UCSD-AML1 (cell line): Measurements from ENCODE around the gene CLK2.
"Not testable (repeated sequence)": the region's sequence is repeated elsewhere in the genome, so short reads cannot be mapped to it uniquely, and the experiment has no call there.

Experiments
- DNase-seq: peaks from one replicate; lab custom pipeline; 2025; ENCODE audit not compliant: unreplicated experiment; lab: John Stamatoyannopoulos, UW

The CLK2 gene

DNA sequence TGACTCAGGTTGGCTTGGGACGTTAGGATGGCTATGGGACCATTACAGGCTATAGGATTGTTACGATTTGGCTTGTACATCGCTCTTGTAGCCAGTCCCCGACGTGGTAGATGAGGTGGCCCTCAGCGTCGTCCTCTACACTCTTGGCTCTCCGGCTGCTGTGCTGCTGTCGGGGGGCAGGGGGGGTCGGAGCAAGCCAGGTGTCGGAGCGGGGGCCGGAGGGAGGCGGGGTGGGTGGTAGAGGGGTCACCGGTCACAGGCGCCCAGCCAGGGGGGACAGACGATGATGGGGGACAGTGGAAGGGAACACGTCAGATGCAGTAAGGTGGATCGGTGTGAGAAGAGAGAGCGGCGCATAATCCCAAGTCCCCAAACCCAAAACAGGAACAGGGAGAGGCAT lies 4.7 kb downstream of the CLK2 start:
- DNase-seq, result no peak

GRCh38 chr1:155267373-155267772 lies 5.9 kb downstream of the CLK2 start:
- no peak for DNase-seq

GRCh38 chr1:155266553-155266952 lies 6.8 kb downstream of the CLK2 start:
- no peak for DNase-seq

- DNase-seq, result no peak
Measured at GRCh38 chr1:155263067-155263466, 10.2 kb downstream of the CLK2 start.

DNA sequence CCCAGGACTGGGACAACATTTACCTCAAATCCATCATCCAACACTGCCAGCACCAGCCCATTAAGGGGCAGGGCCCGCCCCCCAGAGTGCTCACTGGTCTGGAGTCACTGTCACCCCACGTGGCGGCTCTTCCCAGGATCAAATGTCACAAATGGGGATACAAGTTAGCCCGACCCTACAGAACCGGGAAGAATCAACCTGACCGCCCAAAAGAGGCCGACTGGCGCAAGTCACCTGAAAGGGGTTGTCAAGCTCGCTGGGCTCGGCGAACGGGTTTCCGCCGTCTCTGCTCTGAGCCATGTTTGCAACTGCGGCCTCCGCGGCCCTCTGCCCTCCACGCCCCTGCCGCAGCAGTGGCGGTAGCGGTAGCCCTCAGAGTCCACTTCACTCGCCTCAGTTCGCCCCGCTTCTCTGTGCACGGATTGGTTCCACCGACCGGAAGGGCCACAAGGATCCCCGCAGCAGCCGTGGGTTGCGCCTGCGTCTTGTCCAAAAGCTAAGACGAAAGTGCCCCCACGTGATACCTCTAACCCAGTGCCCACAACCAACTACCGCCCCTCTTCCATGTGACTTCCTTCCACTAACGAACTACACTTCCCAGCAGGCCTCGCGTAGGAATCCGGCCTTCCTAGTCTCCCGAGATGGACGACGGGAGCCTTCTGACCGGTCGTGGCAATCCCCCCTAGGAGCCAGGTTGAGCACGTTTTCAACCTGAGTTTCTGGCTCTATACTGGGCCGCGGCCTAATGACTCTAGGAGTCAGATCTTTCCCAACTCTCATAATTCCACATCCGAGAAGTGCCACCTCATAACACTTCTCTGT lies 11.2 kb downstream of the CLK2 start, which contains the start of gene SCAMP3:
TSS of gene SCAMP3 (minus strand) at position 509 of the 822 bp plus-strand sequence. CDS start at position 300, 209 bp downstream.
- DNase-seq, result peak; percentile 93

- DNase-seq, result no peak
Measured at GRCh38 chr1:155261493-155261851, 11.8 kb downstream of the CLK2 start.

- no peak for DNase-seq
Measured at GRCh38 chr1:155260276-155260675, 13.0 kb downstream of the CLK2 start.

DNA sequence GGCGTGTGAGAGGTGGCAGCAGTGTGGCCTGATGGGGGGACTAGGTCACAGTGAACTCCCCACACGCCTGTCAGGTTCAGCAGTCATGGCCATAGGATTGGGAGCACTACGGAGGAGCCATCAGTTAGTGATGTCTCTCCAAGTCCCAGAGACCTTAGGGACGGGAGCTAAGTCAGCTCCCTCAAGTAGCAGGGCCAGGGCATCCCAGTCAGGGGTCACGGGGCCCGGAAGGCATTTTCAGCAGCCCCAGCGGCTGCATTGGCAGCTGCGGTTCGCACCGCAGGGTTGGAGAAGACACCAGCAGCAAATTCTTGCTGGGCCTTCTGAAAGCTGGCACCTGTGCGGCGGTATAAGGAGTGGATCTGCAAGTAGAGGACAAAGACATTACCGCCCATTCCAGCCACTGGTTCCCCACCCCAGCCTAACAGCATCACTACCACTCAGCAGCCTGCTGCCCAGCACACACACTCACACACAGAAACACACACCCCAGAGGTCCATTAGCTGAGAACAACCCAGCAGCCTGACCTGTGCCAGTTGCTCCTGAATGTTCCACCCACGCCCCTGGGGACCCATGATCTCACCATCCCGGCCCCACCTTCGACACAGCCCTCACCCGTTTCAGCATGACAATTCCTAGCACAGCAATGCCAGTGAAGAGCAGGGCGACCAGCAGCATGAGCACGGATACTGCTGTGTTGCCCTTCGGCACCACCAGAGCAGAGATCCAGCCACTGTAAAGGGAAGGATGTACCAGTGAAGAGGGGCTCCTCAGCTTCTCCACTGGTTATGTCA lies 17.0 kb downstream of the CLK2 start:
- DNase-seq, result no peak

- peak; percentile 74 for DNase-seq
Measured at GRCh38 chr1:155255243-155256007, 17.9 kb downstream of the CLK2 start, which contains the start of gene ENTREP3. Gene ENTREP3, minus strand, starts transcription at chr1:155255483. Its CDS starts 606 bp downstream, at chr1:155254877.

GRCh38 chr1:155254714-155255242 lies 18.5 kb downstream of the CLK2 start:
- DNase-seq, result no peak

DNA sequence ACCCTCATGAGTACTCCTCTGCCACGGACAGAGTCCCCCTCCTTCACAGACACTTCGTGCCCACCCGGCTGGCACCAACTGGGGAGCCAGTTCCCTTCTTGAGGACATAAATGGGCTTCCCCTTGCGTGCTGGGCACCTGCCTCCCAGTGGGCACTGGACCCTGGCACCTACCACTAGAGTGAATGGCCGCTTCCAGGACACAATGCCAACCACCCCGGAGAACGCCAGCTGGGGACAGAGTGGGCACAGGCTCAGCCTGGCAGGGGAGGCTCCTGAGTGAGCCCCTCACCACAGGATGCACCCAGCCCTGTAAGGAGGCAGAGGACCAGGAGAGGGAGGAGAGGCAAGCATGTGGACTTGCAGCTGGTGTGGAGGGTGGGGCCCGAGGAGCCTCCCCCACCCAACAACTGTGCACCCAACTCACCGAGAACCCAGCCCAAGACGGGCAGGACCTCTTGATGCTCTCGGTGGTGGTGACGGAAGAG lies 19.0 kb downstream of the CLK2 start:
- DNase-seq, result no peak

DNA sequence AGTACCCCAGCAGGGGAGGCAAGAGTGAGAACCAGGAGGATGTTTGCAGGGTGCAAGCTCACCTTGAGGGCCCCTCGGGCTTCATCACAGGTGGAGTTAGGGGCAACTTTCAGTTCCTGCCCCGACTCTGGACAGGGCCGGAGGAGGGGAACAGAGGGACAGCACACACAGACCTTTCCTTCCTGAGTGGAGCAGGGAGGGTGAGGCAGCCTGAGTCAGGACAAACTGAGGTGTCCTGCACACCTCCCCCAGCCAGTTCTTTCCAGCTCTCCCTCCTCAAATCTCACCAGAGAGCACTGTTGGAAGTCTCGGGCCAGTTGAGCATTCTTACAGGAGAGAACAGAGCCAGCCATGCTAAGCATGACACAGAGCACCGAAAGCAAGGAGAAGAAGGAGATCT lies 19.5 kb downstream of the CLK2 start:
- no peak for DNase-seq

- no peak for DNase-seq
Measured at GRCh38 chr1:155253208-155253607, 20.1 kb downstream of the CLK2 start.

GRCh38 chr1:155251566-155251965 lies 21.7 kb downstream of the CLK2 start:
- no peak for DNase-seq

DNA sequence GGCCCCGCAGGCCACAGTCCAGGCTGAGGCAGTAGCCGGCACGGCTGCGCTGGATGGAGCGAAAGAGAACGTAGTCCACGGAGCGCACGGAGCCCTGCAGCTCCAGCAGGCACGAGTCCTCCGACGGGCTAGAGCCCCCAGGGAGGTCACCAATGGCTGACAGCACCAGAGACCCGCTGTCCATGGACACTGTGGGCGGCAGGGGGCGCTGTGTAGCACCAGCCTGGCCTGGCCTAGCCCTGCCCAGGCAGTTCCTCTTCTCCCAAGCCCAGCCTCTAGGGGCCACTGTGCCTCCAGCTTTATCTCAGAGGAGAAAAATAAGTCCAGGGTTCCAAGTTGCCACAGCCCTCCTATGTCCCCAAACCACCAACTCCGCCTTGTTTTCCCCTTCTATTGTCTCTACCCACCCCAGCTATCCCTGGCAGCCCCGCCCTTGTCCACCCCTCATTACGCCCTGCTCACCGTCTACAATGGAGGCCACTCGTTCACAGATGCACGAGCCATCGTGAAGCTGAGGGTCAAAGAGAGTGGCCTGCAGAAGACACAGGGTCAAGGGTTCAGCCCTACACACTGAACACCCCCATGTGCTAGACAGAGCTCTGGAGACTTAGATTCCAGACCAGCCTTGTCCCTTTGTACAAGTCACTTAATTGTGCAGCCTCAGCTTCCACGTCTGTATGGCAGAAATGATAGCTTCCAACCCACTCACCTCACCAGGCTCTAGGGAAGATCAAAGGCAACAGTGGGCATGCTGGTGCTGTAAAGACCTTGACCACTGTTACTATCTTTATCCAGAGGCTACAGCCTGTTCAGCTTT lies 22.5 kb downstream of the CLK2 start:
- DNase-seq, result peak; percentile 92

GRCh38 chr1:155250246-155250632 lies 23.1 kb downstream of the CLK2 start:
- no peak for DNase-seq

DNA sequence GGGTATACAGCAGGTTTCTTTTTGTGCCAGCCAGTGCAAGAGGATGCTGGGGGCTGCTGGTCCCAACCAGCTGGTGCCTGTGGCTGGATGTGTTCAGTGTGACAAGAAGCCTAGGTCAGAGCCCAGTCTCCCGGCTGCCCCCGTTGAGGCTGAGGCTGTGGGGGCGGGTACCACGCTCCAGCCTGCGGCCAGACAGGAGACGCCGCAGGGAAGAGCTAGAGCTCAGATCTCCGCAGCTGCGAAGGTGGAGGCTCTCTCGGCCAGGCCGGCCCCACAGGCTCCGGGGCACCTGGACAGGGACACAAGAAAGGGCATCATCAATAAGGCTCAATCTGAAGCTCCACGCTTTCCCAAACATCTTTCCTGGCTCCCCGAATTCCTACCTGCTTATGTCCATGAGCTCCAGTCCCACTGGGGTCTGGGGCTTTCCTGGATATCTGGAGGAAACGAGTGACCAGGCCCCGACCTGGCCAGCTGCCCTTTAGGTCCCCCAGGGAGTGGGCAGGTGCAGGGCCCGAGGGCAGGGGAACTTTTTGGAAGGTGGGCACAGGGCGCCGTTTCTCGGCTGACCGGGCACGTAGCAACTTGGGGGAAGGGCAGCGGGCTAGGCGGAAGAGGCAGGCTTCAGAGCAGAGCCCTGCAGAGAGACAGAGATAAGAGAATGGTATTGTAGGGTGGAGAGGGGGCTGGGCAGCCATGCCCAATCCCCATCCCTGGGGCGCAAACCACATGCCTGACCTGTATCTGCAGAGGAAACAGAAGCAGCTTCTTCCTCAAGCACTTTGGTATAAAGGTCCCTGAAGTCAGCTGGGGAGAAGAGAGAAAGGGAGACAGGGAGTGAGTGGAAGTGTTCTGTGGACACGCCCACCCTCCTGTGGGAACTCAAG lies 25.4 kb downstream of the CLK2 start:
- no peak for DNase-seq

GRCh38 chr1:155246796-155247195 lies 26.5 kb downstream of the CLK2 start:
- DNase-seq, result not testable (repeated sequence)

- no peak for DNase-seq
Measured at GRCh38 chr1:155245163-155245524, 28.2 kb downstream of the CLK2 start.
